Common myeloid progenitor, CD34-positive (primary cell): ENCODE data around the gene PRKAR1A. TPM values are rescaled to one million over a fixed set of nuclear protein-coding genes. Genes with fewer than 3 reads are reported as not detected.

ENCODE experiments used
- CTCF ChIA-PET: fragments of 350-600 bp; sonication (Branson Sonifier 250); formaldehyde crosslinking; loops from one replicate; lab custom pipeline; 2021; ENCODE audit warnings: antibody characterized with exemption; lab: Charles Lee
- POLR2A ChIA-PET: fragments of 350-600 bp; sonication (Branson Sonifier 250); formaldehyde crosslinking; loops from one replicate; lab custom pipeline; 2021; ENCODE audit warnings: antibody characterized with exemption; lab: Charles Lee
- DNase-seq, 3 donors: peaks; one replicate each; pipeline versions ENCODE4 v3.0.0 to v3.0.0-alpha.2; 2013
- H3K27ac ChIP-seq, 2 experiments: 1 replicate in 1 of 2; 2 replicates in 1 of 2; pipeline ENCODE4 v1.7.0; 2013; ENCODE audit warnings: inconsistent platforms in 2 of 2, low read length in 2 of 2, mild to moderate bottlenecking in 2 of 2, low read depth in 1 of 2, moderate library complexity in 1 of 2; ENCODE audit not compliant: severe bottlenecking in 2 of 2, insufficient read depth in 1 of 2, poor library complexity in 1 of 2
- H3K27me3 ChIP-seq, 5 experiments: replicated peaks in 2 of 5; 1 replicate in 3 of 5; 2 replicates in 2 of 5; pipeline versions ENCODE4 v1.6.1 to v1.7.0; 2013; ENCODE audit warnings: low read length in 4 of 5, mild to moderate bottlenecking in 2 of 5, moderate library complexity in 2 of 5, inconsistent platforms in 1 of 5; ENCODE audit not compliant: insufficient read depth in 5 of 5, control insufficient read depth in 4 of 5
- H3K36me3 ChIP-seq, 4 experiments: 1 replicate in 2 of 4; 2 replicates in 2 of 4; pipeline versions ENCODE4 v1.6.1 to v1.7.0; 2013; ENCODE audit warnings: low read length in 3 of 4, control low read depth in 1 of 4, mild to moderate bottlenecking in 1 of 4; ENCODE audit not compliant: control insufficient read depth in 4 of 4, insufficient read depth in 4 of 4
- H3K4me1 ChIP-seq, 4 experiments: 1 replicate in 3 of 4; 2 replicates in 1 of 4; pipeline versions ENCODE4 v1.6.1 to v1.7.1; 2013; ENCODE audit warnings: low read length in 3 of 4, mild to moderate bottlenecking in 3 of 4, control low read depth in 1 of 4, inconsistent platforms in 1 of 4, moderate library complexity in 1 of 4; ENCODE audit not compliant: control insufficient read depth in 4 of 4, insufficient read depth in 4 of 4; ENCODE audit errors: control extremely low read depth in 1 of 4
- H3K4me3 ChIP-seq, 7 experiments: 1 replicate in 4 of 7; 2 replicates in 3 of 7; pipeline versions ENCODE4 v1.5.1 to v1.7.0; 2013; ENCODE audit warnings: mild to moderate bottlenecking in 7 of 7, low read length in 6 of 7, moderate library complexity in 6 of 7, inconsistent platforms in 2 of 7, low read depth in 2 of 7, control low read depth in 1 of 7; ENCODE audit not compliant: insufficient read depth in 4 of 7, control insufficient read depth in 1 of 7; ENCODE audit errors: extremely low read depth in 1 of 7
- H3K9me3 ChIP-seq, 5 experiments: 1 replicate in 4 of 5; 2 replicates in 1 of 5; pipeline versions ENCODE4 v1.6.1 to v1.7.1; 2013; ENCODE audit warnings: low read length in 4 of 5, mild to moderate bottlenecking in 2 of 5, inconsistent platforms in 1 of 5, low read depth in 1 of 5, moderate library complexity in 1 of 5; ENCODE audit not compliant: control insufficient read depth in 4 of 5, insufficient read depth in 2 of 5; ENCODE audit errors: control extremely low read depth in 1 of 5
- WGBS: methylation state at CpG from one replicate; pipeline ENCODE4 v1.1.5; 2013; ENCODE audit not compliant: insufficient coverage; 5-methylcytosine and 5-hydroxymethylcytosine counted together
- polyA plus RNA-seq: library from polyadenylated mRNA; unstranded; fragments of 120-200 nt; gene quantifications from one replicate; pipeline ENCODE4 v1.2.1, GENCODE V29; 2013

The PRKAR1A gene
- polyA plus RNA-seq: 133 TPM

- ChIA-PET POLR2A (interaction anchor here (0.7 to 1.1 kb wide), 2 partner anchors 24 to 76 kb away, joined by 3 to 4 read pairs; no protein-coding TSS in a partner anchor), CTCF (interaction anchor here (0.6 to 1.0 kb wide), 3 partner anchors 32 to 315 kb away, joined by 3 read pairs; no protein-coding TSS in a partner anchor)
- Histone ChIP-seq H3K9me3 (no peaks in the 10 kb centered on the region), H3K27ac (peak within 1 kb of the TSS; percentile 93 to 98), H3K36me3 (peaks cover 9 to 27% (median 15%) of the 10 kb centered on the region in 4 experiments), H3K27me3 (no peaks in the 10 kb centered on the region), H3K4me1 (peaks cover 15 to 52% (median 32%) of the 10 kb centered on the region in 4 experiments), H3K4me3 (peak within 1 kb of the TSS; percentile 58 to 98 (median 96))
- under 1% methylated on average over 78 of the region's 81 CpGs for WGBS
- DNase-seq: peak; percentile 96 to 97 (median 97)
Measured at GRCh38 chr17:68512247-68512959, at the start of gene PRKAR1A. TSS of gene PRKAR1A (plus strand) at chr17:68512430. CDS start at chr17:68515400, 2,970 bp downstream.

- no peak overlapping the region for H3K27ac ChIP-seq
- ChIA-PET CTCF (interaction anchor here (0.5 to 2.6 kb wide), 20 partner anchors 18 to 520 kb away, joined by 3 to 13 read pairs (median 3); no protein-coding TSS in a partner anchor), POLR2A (no interaction called here)
- WGBS: 87% methylated on average over 3 of the region's 6 CpGs
- no peaks in the 10 kb centered on the region for H3K36me3 ChIP-seq
- DNase-seq: no peak
- no peaks in the 10 kb centered on the region for H3K9me3 ChIP-seq
- H3K4me1 ChIP-seq: peaks cover 17 to 34% (median 28%) of the 10 kb centered on the region in 4 experiments
- H3K27me3 ChIP-seq: no peaks in the 10 kb centered on the region
- no peak overlapping the region for H3K4me3 ChIP-seq
Measured at GRCh38 chr17:68463211-68464019, 48.8 kb upstream of the PRKAR1A start.

GRCh38 chr17:68468334-68468733 lies 43.9 kb upstream of the PRKAR1A start:
- Histone ChIP-seq H3K4me1 (peaks cover 0 to 2% (median 0%) of the 10 kb centered on the region in 4 experiments), H3K4me3 (no peak overlapping the region), H3K9me3 (no peaks in the 10 kb centered on the region), H3K36me3 (no peaks in the 10 kb centered on the region), H3K27me3 (no peaks in the 10 kb centered on the region), H3K27ac (no peak overlapping the region)
- 76% methylated on average over 5 of the region's 5 CpGs for WGBS
- POLR2A ChIA-PET: no interaction called here
- CTCF ChIA-PET: interaction anchor here (0.7 to 4.0 kb wide), 8 partner anchors 9 to 777 kb away, joined by 3 to 21 read pairs (median 4); no protein-coding TSS in a partner anchor
- no peak for DNase-seq

GRCh38 chr17:68468788-68469187 lies 43.4 kb upstream of the PRKAR1A start:
- no peak overlapping the region for H3K27ac ChIP-seq
- ChIA-PET CTCF (interaction anchor here (1.1 to 4.0 kb wide), 6 partner anchors 9 to 296 kb away, joined by 3 to 21 read pairs (median 4); no protein-coding TSS in a partner anchor), POLR2A (no interaction called here)
- no peaks in the 10 kb centered on the region for H3K9me3 ChIP-seq
- no peak for DNase-seq
- no peak overlapping the region for H3K4me3 ChIP-seq
- no peaks in the 10 kb centered on the region for H3K4me1 ChIP-seq
- WGBS: 100% methylated on average over 1 of the region's 1 CpG
- no peaks in the 10 kb centered on the region for H3K36me3 ChIP-seq
- no peaks in the 10 kb centered on the region for H3K27me3 ChIP-seq

GRCh38 chr17:68470961-68471360 lies 41.3 kb upstream of the PRKAR1A start:
- Histone ChIP-seq H3K36me3 (no peaks in the 10 kb centered on the region), H3K27ac (no peak overlapping the region), H3K4me3 (no peak overlapping the region), H3K4me1 (no peaks in the 10 kb centered on the region), H3K27me3 (no peaks in the 10 kb centered on the region), H3K9me3 (no peaks in the 10 kb centered on the region)
- no peak for DNase-seq
- ChIA-PET CTCF (interaction anchor here (1.0 kb wide), 1 partner anchor 25 kb away, joined by 6 read pairs; no protein-coding TSS in a partner anchor), POLR2A (no interaction called here)
- no CpG with 5 or more reads among the region's 1 CpG for WGBS

- peaks cover 1 to 10% (median 6%) of the 10 kb centered on the region in 4 experiments for H3K4me1 ChIP-seq
- ChIA-PET POLR2A (no interaction called here), CTCF (interaction anchor here (0.6 to 1.1 kb wide), 3 partner anchors 14 to 31 kb away, joined by 3 read pairs; partner anchors contain the start of gene PRKAR1A)
Measured at GRCh38 chr17:68480885-68481284, 31.3 kb upstream of the PRKAR1A start.

More at GRCh38 chr17:68480885-68481284, 31.3 kb upstream of the PRKAR1A start:
- no peak overlapping the region for H3K27ac ChIP-seq
- DNase-seq: peak in 1 of 3 donors; percentile 31
- WGBS: no CpG with 5 or more reads among the region's 4 CpGs
- H3K36me3 ChIP-seq: no peaks in the 10 kb centered on the region
- no peak overlapping the region for H3K4me3 ChIP-seq
- H3K9me3 ChIP-seq: peaks cover 0 to 4% (median 0%) of the 10 kb centered on the region in 5 experiments
- no peaks in the 10 kb centered on the region for H3K27me3 ChIP-seq
